ENCODE measurements around the gene CMTM7.
"Not testable (repeated sequence)": the region's sequence is repeated elsewhere in the genome, so short reads cannot be mapped to it uniquely, and the experiment has no call there.

CMTM7 gene

GRCh38 chr3:32438596-32439344 lies 47.1 kb downstream of the CMTM7 start:
- DNase-seq: no peak

GRCh38 chr3:32439421-32439820 lies 47.8 kb downstream of the CMTM7 start:
- not testable (repeated sequence) for DNase-seq

GRCh38 chr3:32440611-32441350 lies 49.1 kb downstream of the CMTM7 start:
- no peak for DNase-seq

DNA sequence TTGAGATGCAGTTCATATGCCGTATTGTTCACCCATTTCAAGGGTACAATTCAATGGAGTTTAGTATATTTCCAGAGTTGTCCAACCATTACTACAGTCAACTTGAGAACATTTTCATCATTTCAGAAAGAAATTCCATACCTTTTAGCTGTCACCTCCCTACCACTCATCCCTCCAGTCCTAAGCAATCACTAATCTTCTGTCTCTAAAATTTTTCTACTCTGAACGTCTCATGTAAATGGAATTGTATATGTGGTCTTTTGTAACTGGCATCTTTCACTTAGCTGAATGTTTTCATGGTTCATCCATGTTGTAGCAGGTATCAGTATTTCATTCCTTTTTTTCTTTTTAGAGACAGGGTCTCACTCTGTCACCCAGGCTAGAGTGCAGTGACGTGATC lies 51.1 kb downstream of the CMTM7 start:
- no peak for DNase-seq

GRCh38 chr3:32443478-32443877 lies 51.8 kb downstream of the CMTM7 start:
- no peak for DNase-seq

- DNase-seq: no peak
These were observed 56.3 kb downstream of the CMTM7 start for GRCh38 chr3:32447865-32448400.

DNA sequence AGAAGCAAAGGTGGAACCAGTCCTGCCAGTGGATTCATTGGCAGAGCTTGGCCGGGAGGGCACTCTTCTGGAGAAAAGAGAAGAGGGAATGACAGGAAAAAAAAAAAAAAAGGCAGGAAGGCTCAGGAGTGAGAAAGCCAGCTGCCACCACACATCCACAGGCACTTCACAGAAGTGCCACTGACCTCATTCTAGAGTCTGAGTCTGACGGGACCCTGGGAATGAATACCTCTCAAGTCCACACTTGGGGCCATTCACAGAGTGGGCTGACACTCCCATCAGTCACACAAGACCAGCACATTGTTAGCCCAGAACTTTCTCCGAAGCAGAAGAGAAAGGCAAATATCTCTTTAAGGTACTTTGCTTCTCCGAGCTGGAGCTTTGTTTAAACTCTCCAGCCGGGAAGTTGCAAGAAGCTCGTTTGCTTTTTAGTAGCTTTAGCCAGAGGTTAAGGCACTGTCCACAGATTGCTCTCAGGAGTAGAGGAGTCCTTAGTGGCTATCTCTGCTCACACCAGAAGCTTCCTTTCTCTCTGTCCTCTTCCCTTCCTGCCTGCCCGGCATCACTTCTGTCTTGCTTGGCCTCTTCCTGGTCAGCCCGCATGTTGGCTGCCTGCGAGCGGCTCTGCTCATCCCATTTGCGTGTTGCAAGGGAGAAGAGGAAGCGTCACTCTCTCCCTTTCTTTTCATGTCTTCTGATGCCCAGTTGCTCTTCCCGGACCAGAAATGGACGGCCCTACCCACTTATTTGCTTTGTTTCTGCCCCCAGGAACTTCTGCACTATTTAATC lies 57.2 kb downstream of the CMTM7 start:
- no peak for DNase-seq

- no peak for DNase-seq
These were observed 58.0 kb downstream of the CMTM7 start for GRCh38 chr3:32449691-32450090.

- DNase-seq: no peak
These were observed 58.8 kb downstream of the CMTM7 start for GRCh38 chr3:32450426-32450825.

- no peak for DNase-seq
These were observed 59.5 kb downstream of the CMTM7 start for GRCh38 chr3:32450992-32451659.

DNA sequence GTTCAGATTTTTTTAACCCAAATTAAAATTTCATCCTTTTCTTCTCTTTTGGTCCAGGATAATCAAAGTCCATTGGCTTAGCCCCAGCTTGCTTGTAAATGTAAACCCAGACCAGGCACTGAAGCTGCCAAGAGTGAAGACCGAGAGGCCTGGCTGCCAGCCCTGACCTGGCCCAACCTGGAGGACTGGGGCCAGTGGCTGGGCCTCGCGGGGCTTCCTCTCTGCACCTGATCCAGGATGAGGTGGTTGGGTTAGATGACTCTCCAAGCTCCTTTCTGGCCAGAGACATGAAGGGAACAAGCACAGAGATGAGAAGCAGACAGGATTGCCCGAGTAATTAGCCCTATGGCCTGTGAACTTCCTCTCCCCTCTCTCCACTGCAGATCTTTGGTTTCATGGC lies 60.4 kb downstream of the CMTM7 start:
- no peak for DNase-seq

DNA sequence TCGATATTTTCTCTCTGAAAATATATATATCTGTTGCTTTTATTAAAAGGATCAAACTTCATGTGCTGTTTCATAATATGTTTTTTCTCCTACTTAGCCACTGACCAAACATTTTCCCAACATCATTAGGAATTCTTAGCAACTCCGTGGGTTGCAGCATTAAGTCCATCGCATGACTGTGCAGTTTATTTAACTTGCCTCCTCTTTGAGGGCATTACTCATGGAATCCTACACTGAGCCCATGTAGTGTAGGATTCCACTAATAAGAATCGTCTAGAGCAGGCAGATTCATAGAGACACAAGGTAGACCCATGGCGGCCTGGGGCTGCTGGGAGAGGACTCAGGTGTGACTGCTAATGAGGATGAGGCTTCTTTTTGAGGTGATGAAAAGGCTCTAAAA lies 61.7 kb downstream of the CMTM7 start:
- no peak for DNase-seq

DNA sequence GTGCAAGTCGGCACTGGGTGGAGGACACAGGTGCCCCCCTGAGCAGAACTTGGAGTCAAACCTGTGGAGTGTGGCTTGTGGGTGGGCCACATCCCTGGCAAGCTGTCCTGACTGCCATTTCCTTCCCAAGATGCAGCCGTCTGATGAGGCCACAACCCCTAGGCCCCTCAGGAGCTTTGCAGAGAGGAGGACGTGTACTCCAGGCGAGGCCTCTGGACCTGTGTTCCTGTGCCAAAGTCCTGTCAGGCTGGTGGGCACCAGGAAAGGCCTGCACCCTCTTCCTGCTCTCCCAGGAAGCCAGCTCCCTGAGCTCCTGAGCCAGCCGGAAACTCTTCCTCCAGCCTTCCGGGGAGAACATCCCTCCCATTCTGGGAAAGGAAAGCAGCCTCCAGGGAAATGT lies 62.5 kb downstream of the CMTM7 start:
- DNase-seq: no peak

- no peak for DNase-seq
These were observed 63.3 kb downstream of the CMTM7 start for GRCh38 chr3:32454731-32455608.

DNA sequence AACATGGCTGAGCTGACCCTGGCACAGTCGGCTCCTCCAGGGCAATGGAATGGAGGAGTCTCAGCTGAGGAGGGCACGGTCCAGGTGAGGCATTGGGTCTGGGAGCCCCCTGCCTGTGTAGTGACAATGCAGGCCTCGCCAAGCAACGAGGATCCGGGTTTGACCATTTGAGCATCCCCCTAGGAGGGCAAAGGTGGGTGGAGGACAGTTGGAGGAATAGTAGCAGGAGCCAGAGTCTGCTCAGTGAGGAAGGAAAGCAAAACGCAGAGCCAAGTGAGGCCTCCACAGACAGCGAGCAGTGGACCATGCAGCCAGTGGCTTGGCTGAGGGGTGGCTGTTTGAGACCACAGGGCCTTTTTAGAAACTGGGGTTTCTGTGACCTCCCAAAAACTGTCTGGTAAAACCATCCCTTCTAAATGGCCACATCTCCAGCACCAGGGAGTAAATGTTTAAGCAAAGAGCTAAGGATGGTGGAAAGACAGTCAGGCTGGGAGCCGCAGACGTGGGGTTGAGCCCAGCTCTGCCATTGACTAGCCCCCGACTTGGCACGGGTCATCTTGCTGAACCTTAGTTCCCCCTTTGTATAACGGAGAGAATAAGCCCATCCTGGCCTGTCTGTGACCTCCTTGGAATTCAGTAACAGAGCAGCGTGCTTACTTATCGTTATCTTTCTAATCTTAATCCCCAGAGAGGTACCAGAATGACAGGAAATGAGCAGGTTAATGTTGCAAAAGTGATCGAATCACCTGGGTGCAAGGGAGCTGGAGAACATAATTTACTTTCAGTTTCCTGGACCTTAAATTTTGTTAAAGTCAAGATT lies 64.2 kb downstream of the CMTM7 start:
- no peak for DNase-seq

- DNase-seq: no peak
These were observed 64.9 kb downstream of the CMTM7 start for GRCh38 chr3:32456429-32457130.

DNA sequence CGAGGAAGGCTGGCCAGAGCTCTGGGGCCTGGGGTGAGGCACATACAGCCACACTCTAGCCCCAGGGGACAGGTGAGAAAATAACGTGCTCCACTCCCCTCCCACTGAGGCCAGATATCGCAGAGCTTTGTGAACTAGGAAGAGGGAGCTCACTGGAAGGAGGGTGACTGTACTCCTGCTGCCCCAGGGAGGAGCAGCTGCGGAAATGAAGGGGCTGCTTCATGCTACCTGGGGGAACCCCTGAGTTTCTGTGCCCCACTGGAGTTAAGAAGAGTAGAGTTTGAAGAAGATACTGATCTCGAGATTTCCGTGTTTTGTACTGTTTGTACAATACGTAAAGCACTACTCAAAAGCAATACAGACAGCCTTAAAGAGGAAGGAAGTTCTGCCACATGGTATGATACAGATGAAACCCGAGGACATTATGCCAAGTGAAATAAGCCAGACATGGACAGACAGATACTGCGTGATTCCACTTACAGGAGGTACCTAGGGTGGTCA lies 66.4 kb downstream of the CMTM7 start:
- no peak for DNase-seq

- DNase-seq: no peak
These were observed 67.8 kb downstream of the CMTM7 start for GRCh38 chr3:32459450-32459849.

- DNase-seq: peak; percentile 44
These were observed 68.5 kb downstream of the CMTM7 start for GRCh38 chr3:32460031-32460749.

Measured in NCI-H524 treated with DMSO at 0.1 percent for 48 hours (cell line).